Neural cell (in vitro differentiated cells): ENCODE results near the gene ADIPOR2. TPM values are rescaled to one million over a fixed set of nuclear protein-coding genes. Genes with fewer than 3 reads are reported as not detected.

Experiments
- H2AFZ ChIP-seq: fragments of 200-600, 300-800 bp; sonication (generic), shearing (Covaris generic); 2 replicates; pipeline ENCODE4 v1.6.0; 2014; ENCODE audit warnings: low read depth, mild to moderate bottlenecking, antibody characterized with exemption, low read length, moderate library complexity
- H3F3A ChIP-seq: fragments of 200-600 bp; shearing (Covaris generic); 2 replicates; pipeline ENCODE4 v1.6.1; 2016; ENCODE audit warnings: mild to moderate bottlenecking, moderate library complexity, mixed read lengths, antibody characterized with exemption, low read length; ENCODE audit not compliant: insufficient read depth, poor library complexity, severe bottlenecking
- H3K27ac ChIP-seq: fragments of 200-600, 300-800 bp; sonication (generic), shearing (Covaris generic); 2 replicates; pipeline ENCODE4 v1.5.1; 2014; ENCODE audit warnings: mild to moderate bottlenecking, low read length, moderate library complexity
- H3K27me3 ChIP-seq: fragments of 300-800, 200-600 bp; sonication (generic), shearing (Covaris generic); 2 replicates; pipeline ENCODE4 v1.6.0; 2014; ENCODE audit warnings: mild to moderate bottlenecking, low read depth, low read length, moderate library complexity; ENCODE audit not compliant: insufficient read depth
- H3K36me3 ChIP-seq: fragments of 300-800, 200-600 bp; sonication (generic), shearing (Covaris generic); 2 replicates; pipeline ENCODE4 v1.5.1; 2014; ENCODE audit warnings: mild to moderate bottlenecking, antibody characterized with exemption, low read length, moderate library complexity; ENCODE audit not compliant: insufficient read depth
- H3K4me2 ChIP-seq: fragments of 300-800, 200-600 bp; sonication (generic), shearing (Covaris generic); 2 replicates; pipeline ENCODE4 v1.6.0; 2014; ENCODE audit warnings: mild to moderate bottlenecking, low read length
- H3K4me3 ChIP-seq: fragments of 300-800, 200-600 bp; sonication (generic), shearing (Covaris generic); 2 replicates; pipeline ENCODE4 v1.5.1; 2014; ENCODE audit warnings: mild to moderate bottlenecking, low read length, moderate library complexity
- H3K79me2 ChIP-seq: fragments of 200-600 bp; shearing (Covaris generic); replicated peaks from 2 replicates; pipeline ENCODE4 v1.6.0; 2014; ENCODE audit warnings: mild to moderate bottlenecking, low read length, moderate library complexity; ENCODE audit not compliant: insufficient read depth
- H3K9ac ChIP-seq: fragments of 300-800, 200-600 bp; sonication (generic), shearing (Covaris generic); 2 replicates; pipeline ENCODE4 v1.6.1; 2016; ENCODE audit warnings: mild to moderate bottlenecking, low read length, mixed read lengths
- H3K9me2 ChIP-seq: fragments of 200-600 bp; shearing (Covaris generic); 2 replicates; pipeline ENCODE4 v1.6.1; 2016; ENCODE audit warnings: mild to moderate bottlenecking, low read length, mixed read lengths; ENCODE audit not compliant: insufficient read depth
- H3K9me3 ChIP-seq: fragments of 200-600, 300-800 bp; sonication (generic), shearing (Covaris generic); 2 replicates; pipeline ENCODE4 v1.6.1; 2016; ENCODE audit warnings: mild to moderate bottlenecking, mixed run types, low read length, moderate library complexity, mixed read lengths
- H4K20me1 ChIP-seq: fragments of 200-600 bp; shearing (Covaris generic); 2 replicates; pipeline ENCODE4 v1.6.1; 2016; ENCODE audit warnings: mild to moderate bottlenecking, mixed run types; ENCODE audit not compliant: insufficient read depth
- CTCF ChIP-seq: fragments of 450-650 bp; IDR thresholded peaks from 2 replicates; pipeline ENCODE4 v1.5.1; 2014; ENCODE audit warnings: antibody characterized with exemption, mild to moderate bottlenecking, moderate library complexity; ENCODE audit not compliant: poor library complexity, severe bottlenecking
- EP300 ChIP-seq: fragments of 450-650 bp; conservative IDR thresholded peaks from 2 replicates; pipeline ENCODE4 v1.6.1; 2014; ENCODE audit warnings: antibody characterized with exemption, mild to moderate bottlenecking, moderate library complexity; ENCODE audit not compliant: poor library complexity, severe bottlenecking
- EZH2 ChIP-seq: fragments of 200-600, 300-800 bp; shearing (Covaris generic), sonication (generic); IDR thresholded peaks from 2 replicates; pipeline ENCODE4 v1.6.1; 2014; ENCODE audit warnings: antibody characterized with exemption, low read length, borderline replicate concordance, mild to moderate bottlenecking; ENCODE audit not compliant: insufficient read depth, poor library complexity, severe bottlenecking
- MXI1 ChIP-seq: fragments of 450-650 bp; conservative IDR thresholded peaks from 2 replicates; pipeline ENCODE4 v1.6.1; 2014; ENCODE audit warnings: antibody characterized with exemption, mild to moderate bottlenecking; ENCODE audit not compliant: poor library complexity, severe bottlenecking
- POLR2AphosphoS5 ChIP-seq: IDR thresholded peaks from 2 replicates; pipeline ENCODE4 v1.6.1; 2012
- SMC3 ChIP-seq: fragments of 450-650 bp; conservative IDR thresholded peaks from 2 replicates; pipeline ENCODE4 v1.6.1; 2014; ENCODE audit warnings: antibody characterized with exemption, mild to moderate bottlenecking, moderate library complexity; ENCODE audit not compliant: poor library complexity
- TAF1 ChIP-seq: IDR thresholded peaks from 2 replicates; pipeline ENCODE4 v1.6.1; 2012; ENCODE audit warnings: low read depth
- polyA plus RNA-seq: library from polyadenylated mRNA; depleted of rRNA; stranded (reverse); fragments of >200 nt; gene quantifications from 2 replicates; pipeline ENCODE4 v1.2.3, GENCODE V29; 2014
- TF ChIP-seq, protein P1 (sequence below): IDR thresholded peaks from 2 replicates; pipeline ENCODE4 v1.6.1; 2012; ENCODE audit warnings: borderline replicate concordance

ADIPOR2 gene
- polyA plus RNA-seq, 1 donor from 2014 or later = 18.5 TPM

DNA sequence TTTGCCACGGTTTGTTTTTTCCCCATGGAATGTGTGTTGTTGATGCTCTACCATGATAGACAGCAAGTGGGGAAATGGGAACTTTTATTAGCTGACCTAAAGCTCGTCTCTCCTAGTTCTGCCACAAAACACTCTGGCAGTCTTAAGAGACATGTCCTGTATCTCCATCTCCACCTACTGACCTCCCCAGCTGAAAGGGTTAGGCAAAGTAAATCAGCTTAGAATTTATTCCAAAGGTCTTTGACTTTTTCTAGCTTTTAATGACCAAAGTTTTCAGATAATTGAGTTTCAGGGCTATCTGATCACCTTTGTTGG, 9.4 kb upstream of the ADIPOR2 start (continued):
- TF ChIP-seq CTCF = no peak

DNA sequence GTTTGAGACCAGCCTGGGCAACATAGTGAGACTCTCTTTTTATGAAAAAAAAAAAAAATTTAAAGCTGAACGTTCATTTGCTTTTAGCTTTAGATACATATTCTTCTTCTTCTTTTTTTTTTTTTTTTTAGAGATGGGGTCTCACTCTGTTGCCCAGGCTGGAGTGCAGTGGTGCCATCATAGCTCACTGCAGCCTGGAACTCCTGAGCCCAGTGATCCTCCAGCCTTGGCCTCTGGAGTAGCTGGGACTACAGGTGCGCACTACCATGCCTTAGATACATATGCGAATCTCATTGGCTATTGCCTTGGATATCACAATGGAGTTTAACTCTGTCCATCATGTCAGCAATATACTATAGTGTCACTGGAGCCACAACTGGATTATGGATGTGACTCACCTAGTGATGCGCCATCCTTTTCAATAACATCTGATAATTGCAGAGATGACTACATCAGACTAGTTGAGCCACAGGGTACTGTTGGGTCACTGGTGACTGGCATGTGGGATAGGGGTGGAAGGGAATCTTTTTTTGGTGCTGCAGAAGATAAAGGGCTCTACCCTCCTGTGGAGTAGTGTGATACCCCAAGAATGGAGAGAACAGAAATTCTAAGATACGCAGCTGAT, 2.7 kb upstream of the ADIPOR2 start:
- no peak overlapping the region for H3K4me3 ChIP-seq
- H3K79me2 ChIP-seq = peaks cover 17% of the 10 kb centered on the region
- no peaks in the 10 kb centered on the region for H3K9me2 ChIP-seq
- no peak overlapping the region for H2AFZ ChIP-seq
- no peaks in the 10 kb centered on the region for H3K9me3 ChIP-seq
- H3F3A ChIP-seq = no peaks in the 10 kb centered on the region
- H3K36me3 ChIP-seq = no peaks in the 10 kb centered on the region
- H3K27ac ChIP-seq = no peak overlapping the region
- no peak overlapping the region for H3K4me2 ChIP-seq
- H3K27me3 ChIP-seq = no peaks in the 10 kb centered on the region
- H3K9ac ChIP-seq = no peak overlapping the region
- no peak for TF ChIP-seq EZH2
- no peaks in the 10 kb centered on the region for H4K20me1 ChIP-seq

GRCh38 chr12:1691123-1692007, 495 bp downstream of the ADIPOR2 start:
- Histone ChIP-seq H3K9ac (peak overlapping the region; percentile 81), H3K79me2 (peaks cover 46% of the 10 kb centered on the region), H3K36me3 (no peaks in the 10 kb centered on the region), H3K27me3 (no peaks in the 10 kb centered on the region), H4K20me1 (no peaks in the 10 kb centered on the region), H3F3A (no peaks in the 10 kb centered on the region), H2AFZ (peak overlapping the region; percentile 81), H3K27ac (peak overlapping the region; percentile 81), H3K9me2 (no peaks in the 10 kb centered on the region), H3K4me3 (peak overlapping the region; percentile 98), H3K9me3 (no peaks in the 10 kb centered on the region), H3K4me2 (peak overlapping the region; percentile 42)
- TF ChIP-seq SMC3 (peak; percentile 18), CTCF (peak; percentile 32), TAF1 (peak; percentile 11), EZH2 (no peak)

GRCh38 chr12:1692226-1692625, 1.4 kb downstream of the ADIPOR2 start:
- Histone ChIP-seq H4K20me1 (no peaks in the 10 kb centered on the region), H3K9me2 (no peaks in the 10 kb centered on the region), H3K27me3 (no peaks in the 10 kb centered on the region), H3K9me3 (no peaks in the 10 kb centered on the region), H2AFZ (no peak overlapping the region), H3K79me2 (peaks cover 46% of the 10 kb centered on the region), H3F3A (no peaks in the 10 kb centered on the region), H3K4me2 (peak overlapping the region; percentile 42), H3K27ac (no peak overlapping the region), H3K9ac (peak overlapping the region; percentile 18), H3K4me3 (peak overlapping the region; percentile 98), H3K36me3 (no peaks in the 10 kb centered on the region)
- TF ChIP-seq, protein P1, sequence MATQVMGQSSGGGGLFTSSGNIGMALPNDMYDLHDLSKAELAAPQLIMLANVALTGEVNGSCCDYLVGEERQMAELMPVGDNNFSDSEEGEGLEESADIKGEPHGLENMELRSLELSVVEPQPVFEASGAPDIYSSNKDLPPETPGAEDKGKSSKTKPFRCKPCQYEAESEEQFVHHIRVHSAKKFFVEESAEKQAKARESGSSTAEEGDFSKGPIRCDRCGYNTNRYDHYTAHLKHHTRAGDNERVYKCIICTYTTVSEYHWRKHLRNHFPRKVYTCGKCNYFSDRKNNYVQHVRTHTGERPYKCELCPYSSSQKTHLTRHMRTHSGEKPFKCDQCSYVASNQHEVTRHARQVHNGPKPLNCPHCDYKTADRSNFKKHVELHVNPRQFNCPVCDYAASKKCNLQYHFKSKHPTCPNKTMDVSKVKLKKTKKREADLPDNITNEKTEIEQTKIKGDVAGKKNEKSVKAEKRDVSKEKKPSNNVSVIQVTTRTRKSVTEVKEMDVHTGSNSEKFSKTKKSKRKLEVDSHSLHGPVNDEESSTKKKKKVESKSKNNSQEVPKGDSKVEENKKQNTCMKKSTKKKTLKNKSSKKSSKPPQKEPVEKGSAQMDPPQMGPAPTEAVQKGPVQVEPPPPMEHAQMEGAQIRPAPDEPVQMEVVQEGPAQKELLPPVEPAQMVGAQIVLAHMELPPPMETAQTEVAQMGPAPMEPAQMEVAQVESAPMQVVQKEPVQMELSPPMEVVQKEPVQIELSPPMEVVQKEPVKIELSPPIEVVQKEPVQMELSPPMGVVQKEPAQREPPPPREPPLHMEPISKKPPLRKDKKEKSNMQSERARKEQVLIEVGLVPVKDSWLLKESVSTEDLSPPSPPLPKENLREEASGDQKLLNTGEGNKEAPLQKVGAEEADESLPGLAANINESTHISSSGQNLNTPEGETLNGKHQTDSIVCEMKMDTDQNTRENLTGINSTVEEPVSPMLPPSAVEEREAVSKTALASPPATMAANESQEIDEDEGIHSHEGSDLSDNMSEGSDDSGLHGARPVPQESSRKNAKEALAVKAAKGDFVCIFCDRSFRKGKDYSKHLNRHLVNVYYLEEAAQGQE = no peak
- no peak for TF ChIP-seq EP300
- no peak for TF ChIP-seq MXI1
- no peak for TF ChIP-seq POLR2AphosphoS5
- TF ChIP-seq TAF1 = no peak
- no peak for TF ChIP-seq EZH2
- no peak for TF ChIP-seq CTCF
